Stomach (tissue), 9 donors: Measurements from ENCODE around the gene DIS3L2. TPM values are rescaled to one million over a fixed set of nuclear protein-coding genes. Genes with fewer than 3 reads are reported as not detected.
A peak's percentile ranks its signal among the peaks of the same experiment; 100 is the strongest.
"Not testable (repeated sequence)": the region's sequence is repeated elsewhere in the genome, so short reads cannot be mapped to it uniquely, and the experiment has no call there.

Experiments used
- DNase-seq, 2 donors: peaks; one replicate each; pipeline versions ENCODE4 v3.0.0 to v3.0.0-alpha.2; 2013 to 2019
- H3K27ac ChIP-seq, 5 donors: fragments of 200-600 bp in 4 of 5; sonication (generic) in 4 of 5; one replicate each; pipeline ENCODE4 v1.5.1; 2013 to 2019; ENCODE audit warnings: mild to moderate bottlenecking in 1 of 5, moderate library complexity in 1 of 5
- H3K27me3 ChIP-seq, 3 donors: fragments of 200-600 bp; sonication (generic); one replicate each; pipeline ENCODE4 v1.5.1; 2017 to 2019; ENCODE audit warnings: mixed run types in 1 of 3
- H3K36me3 ChIP-seq, 4 donors: fragments of 200-600 bp; sonication (generic); 1 replicate in 3 of 4; 2 replicates in 1 of 4; pipeline ENCODE4 v1.5.1; 2016 to 2019
- H3K4me1 ChIP-seq, 4 donors: fragments of 200-600 bp; sonication (generic); one replicate each; pipeline ENCODE4 v1.5.1; 2016 to 2019
- H3K4me3 ChIP-seq, 4 donors: fragments of 200-600 bp; sonication (generic) in 3 of 4; one replicate each; pipeline ENCODE4 v1.5.1; 2016 to 2019; ENCODE audit warnings: mild to moderate bottlenecking in 1 of 4
- H3K9me3 ChIP-seq, 4 donors: fragments of 200-600 bp; sonication (generic); one replicate each; pipeline ENCODE4 v1.5.1; 2016 to 2019
- CTCF ChIP-seq, 7 experiments: fragments of 450-650 bp in 4 of 7; fragments of 200-600 bp in 3 of 7; sonication (generic) in 3 of 7; IDR thresholded peaks; one replicate each; pipeline ENCODE4 v1.5.1; 2016 to 2019; ENCODE audit warnings: antibody characterized with exemption in 7 of 7, control low read depth in 2 of 7, mild to moderate bottlenecking in 1 of 7
- EP300 ChIP-seq: sonication (generic); formaldehyde crosslinking; IDR thresholded peaks from one replicate; pipeline ENCODE4 v1.6.1; 2017; ENCODE audit warnings: antibody characterized with exemption
- POLR2A ChIP-seq, 4 donors: fragments of 450-650 bp; IDR thresholded peaks; one replicate each; pipeline ENCODE4 v1.6.1; 2016; ENCODE audit warnings: antibody characterized with exemption in 4 of 4, control low read depth in 2 of 4, mild to moderate bottlenecking in 1 of 4, moderate library complexity in 1 of 4
- POLR2AphosphoS5 ChIP-seq, 3 donors: sonication (generic); formaldehyde crosslinking; IDR thresholded peaks; one replicate each; pipeline ENCODE4 v1.6.1; 2016; ENCODE audit warnings: antibody characterized with exemption in 3 of 3
- WGBS, 5 donors: extraction: QIAGEN DNeasy Blood & Tissue Kit in 3 of 5; methylation state at CpG; one replicate each; pipeline versions ENCODE4 v1.1.5 to v1.1.7; 2013 to 2018; 5-methylcytosine and 5-hydroxymethylcytosine counted together
- intact Hi-C: fragments of 100-400 bp; cut with DNase I; formaldehyde crosslinking; loops from one replicate; pipeline ENCODE4 v1.15.1; 2023; ENCODE audit warnings: low total_unique reads
- polyA plus RNA-seq, 3 donors: library from polyadenylated mRNA; stranded (reverse); fragments of 200-250 nt; gene quantifications; one replicate each; pipeline ENCODE4 v1.2.3, GENCODE V29; 2013
- total RNA-seq, 5 donors: library from RNA; depleted of rRNA; stranded (reverse); fragments of >200 nt; gene quantifications; one replicate each; pipeline versions ENCODE4 v1.1.0 to v1.2.3, GENCODE V29; 2014 to 2016
- donor health status: healthy with polysubstance abuse.
- donor health status: Bipolar disorder and iron deficiency.
- donor health status: healthy.

The DIS3L2 gene
- total and polyA plus RNA-seq, 8 donors = 10.4 to 124 (median 26.8) TPM

- DNase-seq = no peak
- Histone ChIP-seq H3K27me3 (peaks cover 25 to 71% (median 52%) of the 10 kb centered on the region in 3 donors), H3K9me3 (no peaks in the 10 kb centered on the region), H3K4me3 (no peak overlapping the region), H3K36me3 (no peaks in the 10 kb centered on the region), H3K4me1 (peaks cover 8 to 24% (median 18%) of the 10 kb centered on the region in 4 donors), H3K27ac (no peak overlapping the region)
- WGBS, 5 donors = 75 to 89% (median 86%) methylated on average over 7 of the region's 7 CpGs
- intact Hi-C loops = no loop called here
- no peak for TF ChIP-seq EP300
- no peak for TF ChIP-seq POLR2A (IDR thresholded peaks at IDR 0.05)
- TF ChIP-seq CTCF (IDR thresholded peaks at IDR 0.05) = no peak
- TF ChIP-seq POLR2AphosphoS5 (IDR thresholded peaks at IDR 0.05) = no peak
Measured at GRCh38 chr2:232353660-232354059, 392.1 kb downstream of the DIS3L2 start.

GRCh38 chr2:232354069-232354468, 392.6 kb downstream of the DIS3L2 start:
- Histone ChIP-seq H3K4me1 (peaks cover 8 to 24% (median 18%) of the 10 kb centered on the region in 4 donors), H3K27ac (no peak overlapping the region), H3K36me3 (no peaks in the 10 kb centered on the region), H3K9me3 (no peaks in the 10 kb centered on the region), H3K27me3 (peaks cover 25 to 67% (median 52%) of the 10 kb centered on the region in 3 donors), H3K4me3 (no peak overlapping the region)
- TF ChIP-seq EP300 (no peak), CTCF (IDR thresholded peaks at IDR 0.05) (no peak), POLR2A (IDR thresholded peaks at IDR 0.05) (no peak), POLR2AphosphoS5 (IDR thresholded peaks at IDR 0.05) (no peak)
- DNase-seq = no peak
- 86 to 94% (median 90%) methylated on average over 4 to 5 of the region's 5 CpGs for WGBS, 5 donors
- intact Hi-C loops = no loop called here

- intact Hi-C loops = no loop called here
- no peak for DNase-seq
Measured at GRCh38 chr2:232361646-232362045, 400.1 kb downstream of the DIS3L2 start.

GRCh38 chr2:232362174-232362900, 400.8 kb downstream of the DIS3L2 start:
- H3K36me3 ChIP-seq = no peaks in the 10 kb centered on the region
- H3K4me1 ChIP-seq = peaks cover 0 to 6% (median 0%) of the 10 kb centered on the region in 4 donors
- no peak overlapping the region for H3K4me3 ChIP-seq
- no peaks in the 10 kb centered on the region for H3K9me3 ChIP-seq
- DNase-seq = no peak
- no peak overlapping the region for H3K27ac ChIP-seq
- no peak for TF ChIP-seq POLR2A (IDR thresholded peaks at IDR 0.05)
- no peak for TF ChIP-seq CTCF (IDR thresholded peaks at IDR 0.05)
- no peak for TF ChIP-seq POLR2AphosphoS5 (IDR thresholded peaks at IDR 0.05)
- no peak for TF ChIP-seq EP300
- 74 to 87% (median 82%) methylated on average over 8 of the region's 8 CpGs for WGBS, 5 donors
- intact Hi-C loops = no loop called here
- peaks cover 0 to 5% (median 0%) of the 10 kb centered on the region in 3 donors for H3K27me3 ChIP-seq

More at GRCh38 chr2:232361646-232362045, 400.1 kb downstream of the DIS3L2 start:
- no peaks in the 10 kb centered on the region for H3K9me3 ChIP-seq
- no peak overlapping the region for H3K27ac ChIP-seq
- no peak for TF ChIP-seq CTCF (IDR thresholded peaks at IDR 0.05)
- TF ChIP-seq POLR2AphosphoS5 (IDR thresholded peaks at IDR 0.05) = no peak
- no peak for TF ChIP-seq POLR2A (IDR thresholded peaks at IDR 0.05)
- no peak for TF ChIP-seq EP300
- no peak overlapping the region for H3K4me3 ChIP-seq
- 87 to 93% (median 91%) methylated on average over 5 of the region's 5 CpGs for WGBS, 5 donors
- peaks cover 0 to 6% (median 0%) of the 10 kb centered on the region in 4 donors for H3K4me1 ChIP-seq
- H3K27me3 ChIP-seq = no peaks in the 10 kb centered on the region
- H3K36me3 ChIP-seq = no peaks in the 10 kb centered on the region

- intact Hi-C loops, DNase-seq, H3K4me1 ChIP-seq, H3K36me3 ChIP-seq, H3K27ac ChIP-seq, H3K9me3 ChIP-seq: not testable (repeated sequence)
- peaks cover 0 to 11% (median 0%) of the 10 kb centered on the region in 3 donors for H3K27me3 ChIP-seq
- peak overlapping the region in 2 of 4 donors; percentile 11 to 18 for H3K4me3 ChIP-seq
- WGBS, 5 donors = 76 to 90% (median 86%) methylated on average over 9 to 12 of the region's 12 CpGs
Measured at GRCh38 chr2:232363064-232363783, 401.7 kb downstream of the DIS3L2 start.
